Mucosa of descending colon (tissue), 3 donors: ENCODE data around the gene KIF5C. TPM values are rescaled to one million over a fixed set of nuclear protein-coding genes. Genes with fewer than 3 reads are reported as not detected.

Experiments used
- ATAC-seq: fragments of 200-7000 bp; cut with Tn5 transposase; one replicate; pipeline ENCODE4 v1.9.1; 2020; ENCODE audit warnings: mild to moderate bottlenecking, moderate library complexity
- DNase-seq, 3 donors: peaks; one replicate each; pipeline ENCODE4 v3.0.0-alpha.2; 2020
- H3K36me3 ChIP-seq: fragments of 200-600 bp; one replicate; pipeline ENCODE4 v1.8.0; 2021; ENCODE audit warnings: low read depth, mild to moderate bottlenecking
- H3K4me1 ChIP-seq: fragments of 200-600 bp; one replicate; pipeline ENCODE4 v1.8.0; 2021; ENCODE audit warnings: low read depth, mild to moderate bottlenecking
- H3K4me3 ChIP-seq: fragments of 200-600 bp; one replicate; pipeline ENCODE4 v1.8.0; 2021; ENCODE audit warnings: mild to moderate bottlenecking
- H3K9me3 ChIP-seq: fragments of 200-600 bp; one replicate; pipeline ENCODE4 v1.8.0; 2021; ENCODE audit warnings: mild to moderate bottlenecking
- CTCF ChIP-seq: fragments of 200-600 bp; IDR thresholded peaks from one replicate; pipeline ENCODE4 v1.8.0; 2022; ENCODE audit warnings: antibody characterized with exemption, mild to moderate bottlenecking
- intact Hi-C, 2 donors: fragments of 100-400 bp; cut with DNase I in 1 of 2; cut with micrococcal nuclease in 1 of 2; formaldehyde crosslinking; loops; one replicate each; pipeline versions ENCODE4 v1.11.0 to v1.11.1; 2022; cut with DNase I, micrococcal nuclease
- total RNA-seq, 3 donors: library from RNA; stranded (reverse); fragmentation: NEBNext Ultra II Directional in 2 of 3; extraction: Animal tissue kit (Norgen Biotek cat#: 25700) in 2 of 3; gene quantifications; one replicate each; pipeline versions ENCODE4 v1.2.1 to v1.2.4, GENCODE V29; 2021 to 2023
- donor health status: DM: no; HTN: no; CAD: no; lungs with moderate emphysema.
- donor health status: DM: no; HTN: no; CAD: no.
- donor health status: DM: no; HTN: yes; CAD: no.

Gene KIF5C
- total RNA-seq, 3 donors from 2014 or later = 1.5 to 11.0 (median 2.5) TPM

GRCh38 chr2:149001496-149001895, 126.5 kb downstream of the KIF5C start:
- no peak overlapping the region for H3K4me3 ChIP-seq
- H3K9me3 ChIP-seq = no peaks in the 10 kb centered on the region
- peaks cover 9% of the 10 kb centered on the region for H3K4me1 ChIP-seq
- no peaks in the 10 kb centered on the region for H3K36me3 ChIP-seq
- no peak for ATAC-seq
- intact Hi-C loops = no loop called here
- no peak for DNase-seq
- TF ChIP-seq CTCF = no peak

- TF ChIP-seq CTCF = no peak
- intact Hi-C loops = no loop called here
- ATAC-seq = no peak
- Histone ChIP-seq H3K4me1 (peaks cover 9% of the 10 kb centered on the region), H3K36me3 (no peaks in the 10 kb centered on the region), H3K9me3 (no peaks in the 10 kb centered on the region), H3K4me3 (no peak overlapping the region)
- no peak for DNase-seq
These were observed 127.4 kb downstream of the KIF5C start for GRCh38 chr2:149002378-149002890.

GRCh38 chr2:149002891-149003740, 128.1 kb downstream of the KIF5C start:
- Histone ChIP-seq H3K4me3 (no peak overlapping the region), H3K4me1 (peaks cover 9% of the 10 kb centered on the region), H3K36me3 (no peaks in the 10 kb centered on the region), H3K9me3 (no peaks in the 10 kb centered on the region)
- DNase-seq (no peak), ATAC-seq (no peak)
- TF ChIP-seq CTCF = no peak
- intact Hi-C loops = no loop called here

- H3K4me3 ChIP-seq = no peak overlapping the region
- peaks cover 2% of the 10 kb centered on the region for H3K4me1 ChIP-seq
- H3K9me3 ChIP-seq = no peaks in the 10 kb centered on the region
- no peaks in the 10 kb centered on the region for H3K36me3 ChIP-seq
- ATAC-seq = peak; percentile 17
- no peak for DNase-seq
- no peak for TF ChIP-seq CTCF
- intact Hi-C loops = no loop called here
These were observed 129.8 kb downstream of the KIF5C start for GRCh38 chr2:149004836-149005235.

GRCh38 chr2:149005471-149006077, 130.5 kb downstream of the KIF5C start:
- no peaks in the 10 kb centered on the region for H3K36me3 ChIP-seq
- no peak overlapping the region for H3K4me3 ChIP-seq
- TF ChIP-seq CTCF = no peak
- DNase-seq (no peak), ATAC-seq (peak; percentile 14)
- intact Hi-C loops = no loop called here
- no peaks in the 10 kb centered on the region for H3K4me1 ChIP-seq
- no peaks in the 10 kb centered on the region for H3K9me3 ChIP-seq
